Hematopoietic multipotent progenitor cell (in vitro differentiated cells): ENCODE measurements around the gene PCGF5. TPM values are rescaled to one million over a fixed set of nuclear protein-coding genes. Genes with fewer than 3 reads are reported as not detected.
"Not testable (repeated sequence)": the region's sequence is repeated elsewhere in the genome, so short reads cannot be mapped to it uniquely, and the experiment has no call there.

Experiments used
- DNase-seq, 3 donors: peaks; one replicate each; pipeline ENCODE4 v3.0.0-alpha.2; 2011 to 2015; ENCODE audit warnings: low read depth in 2 of 3, low spot score in 2 of 3
- total RNA-seq: library from RNA; depleted of rRNA; stranded (reverse); fragments of >200 nt; gene quantifications from one replicate; pipeline ENCODE4 v1.2.3, GENCODE V29; 2012

PCGF5 gene
- total RNA-seq, 1 donor, result 22.6 TPM

DNA sequence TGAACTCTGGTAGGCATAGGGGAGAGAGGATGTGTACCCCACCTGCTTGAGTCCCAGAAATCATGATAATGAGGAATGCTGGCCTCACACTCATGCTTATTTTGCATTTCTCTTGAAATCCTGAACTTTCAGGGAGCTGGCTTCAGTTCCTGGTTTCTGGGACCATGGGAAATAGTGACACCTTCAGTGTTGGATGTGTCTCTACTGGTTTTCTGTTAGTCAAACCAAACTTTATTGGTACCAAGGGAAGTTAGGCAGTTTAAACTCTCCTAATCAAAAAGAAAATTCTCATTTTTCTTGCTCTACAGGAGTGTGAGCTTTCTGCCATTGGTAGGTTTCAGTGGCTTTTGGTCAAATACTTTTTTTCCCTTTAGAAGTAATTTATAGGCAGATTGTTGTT lies 11.8 kb upstream of the PCGF5 start:
- no peak for DNase-seq

DNA sequence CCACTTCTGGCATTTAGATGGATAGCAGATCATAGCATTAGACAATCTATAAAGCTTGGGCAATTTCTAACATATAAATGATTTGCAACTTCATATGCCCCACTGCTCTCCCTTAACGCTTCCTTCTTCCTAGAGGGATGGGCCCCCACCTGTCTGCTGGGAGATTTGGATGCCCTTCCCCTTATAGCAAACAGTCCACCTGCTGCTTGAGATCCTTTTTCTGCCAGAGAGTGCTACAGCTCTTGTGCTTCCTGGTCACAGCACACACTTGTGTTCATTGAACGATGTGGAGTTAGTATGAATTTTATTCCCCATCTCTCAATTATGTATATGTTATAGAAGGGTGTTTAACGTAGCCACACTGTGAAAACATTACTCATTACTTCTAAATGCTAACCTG lies 10.4 kb upstream of the PCGF5 start:
- DNase-seq, result no peak

DNA sequence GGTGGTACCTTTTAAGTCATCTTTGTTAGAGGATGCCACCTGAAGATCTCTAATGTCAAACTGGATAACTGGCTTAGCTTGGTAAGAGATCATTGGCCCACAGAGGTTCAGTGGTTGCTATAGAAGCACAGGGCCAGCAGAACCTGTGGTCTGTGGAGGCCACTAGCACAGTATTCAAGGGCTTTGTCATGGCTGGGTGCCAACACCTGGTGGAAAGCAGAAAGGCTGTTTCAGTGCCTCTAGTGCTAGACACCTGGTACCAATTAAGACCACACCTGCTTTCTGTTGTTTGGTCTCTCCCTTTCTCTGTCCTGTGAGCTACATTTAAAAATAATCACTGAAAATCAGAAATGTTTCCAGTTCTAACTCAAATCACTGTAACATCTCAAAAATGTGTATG lies 10.0 kb upstream of the PCGF5 start:
- peak in 1 of 3 donors; percentile 18 for DNase-seq

DNA sequence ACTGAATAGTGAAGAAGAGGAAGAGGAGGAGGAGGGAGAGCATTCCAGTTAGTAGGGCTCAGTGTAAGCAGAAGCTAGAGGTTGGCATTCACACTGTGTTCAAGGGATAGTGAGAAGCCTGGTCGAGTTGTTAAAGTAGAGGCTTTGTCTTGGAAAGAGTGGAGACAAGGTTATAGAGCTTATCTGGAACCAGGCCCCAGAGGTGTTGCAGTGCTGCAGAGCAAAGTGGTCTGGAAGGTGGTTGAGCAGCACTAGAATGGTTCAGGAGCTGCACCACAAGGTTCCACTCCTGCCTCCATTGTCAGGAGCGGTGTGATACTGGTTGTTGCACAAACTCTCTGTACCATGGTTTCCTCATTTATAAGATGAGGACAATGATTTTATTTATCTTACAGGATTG lies 8.8 kb upstream of the PCGF5 start:
- DNase-seq, result no peak

DNA sequence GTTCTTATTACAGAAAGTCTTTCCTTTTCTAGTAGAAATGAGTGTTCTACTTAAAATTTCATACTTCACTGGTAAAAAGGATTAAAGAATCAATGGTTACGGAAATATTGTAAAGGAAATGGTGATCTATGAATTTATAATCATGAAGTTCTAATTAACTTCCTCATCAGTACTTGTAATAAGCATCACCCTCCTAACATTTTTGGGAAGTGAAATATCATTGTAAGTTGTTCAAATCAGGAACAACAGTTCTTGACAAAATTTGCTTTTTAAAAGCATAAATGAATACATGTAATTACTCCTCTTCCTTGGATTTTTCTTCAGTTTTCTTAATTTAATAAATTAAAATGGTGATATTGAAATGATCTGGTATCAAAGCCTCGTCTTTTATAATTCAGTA lies 5.6 kb upstream of the PCGF5 start:
- no peak for DNase-seq

DNA sequence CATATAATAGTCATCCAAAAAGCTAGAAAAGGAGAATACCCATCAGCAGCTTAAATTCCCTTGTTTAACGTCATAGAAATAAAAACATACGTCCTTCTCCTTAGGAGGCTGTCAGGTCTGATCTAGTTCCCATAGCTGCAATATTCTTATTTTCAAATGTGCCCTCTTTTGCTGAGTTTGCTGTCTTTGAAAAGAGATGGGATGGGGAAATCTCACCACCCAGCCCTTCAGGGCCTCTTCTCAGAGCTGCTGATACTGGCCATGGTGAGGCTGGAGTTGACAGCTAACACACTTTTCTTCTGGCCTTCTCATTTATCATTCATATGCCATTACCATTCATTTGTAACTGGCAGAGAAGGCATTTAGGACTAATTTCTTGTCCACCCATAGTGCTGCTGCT lies 5.1 kb upstream of the PCGF5 start:
- no peak for DNase-seq

DNA sequence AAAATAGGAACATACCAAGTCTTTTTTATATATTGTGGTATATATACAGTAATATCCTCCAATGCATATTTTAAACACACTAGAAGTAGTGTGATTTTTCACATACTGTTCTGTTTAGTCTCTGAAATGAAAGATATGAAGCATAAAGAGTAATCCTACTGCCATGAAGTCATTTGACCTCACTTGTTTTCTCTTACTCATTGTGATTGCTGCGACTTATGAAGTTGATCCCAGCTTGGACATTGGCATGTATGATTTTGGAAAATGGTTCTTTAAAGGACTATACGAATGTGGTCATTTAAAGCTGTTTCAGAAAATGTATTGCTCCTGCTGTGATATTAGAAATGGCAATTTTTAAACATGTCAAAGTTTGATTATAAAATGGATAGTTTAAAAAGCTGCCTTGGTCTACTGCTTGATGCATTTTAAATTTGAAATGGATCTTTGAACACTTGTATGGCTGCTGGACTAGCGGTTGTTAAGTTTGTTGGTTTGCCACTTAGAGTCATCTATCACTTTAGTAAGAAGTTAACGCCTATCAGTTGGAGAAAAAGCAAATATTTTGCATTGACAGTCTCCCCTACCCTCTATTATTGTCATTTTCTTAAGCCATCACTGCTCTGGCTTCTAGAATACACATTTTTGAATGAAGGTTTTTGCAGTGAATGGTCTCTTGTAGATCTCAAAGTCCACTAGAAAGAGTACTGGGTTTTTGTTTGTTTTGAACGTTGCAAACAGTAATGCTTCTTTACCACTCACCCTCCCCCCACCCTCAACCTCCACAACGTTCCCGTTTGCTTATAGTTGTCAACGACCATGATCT lies 881 bp upstream of the PCGF5 start:
- DNase-seq, result no peak

DNA sequence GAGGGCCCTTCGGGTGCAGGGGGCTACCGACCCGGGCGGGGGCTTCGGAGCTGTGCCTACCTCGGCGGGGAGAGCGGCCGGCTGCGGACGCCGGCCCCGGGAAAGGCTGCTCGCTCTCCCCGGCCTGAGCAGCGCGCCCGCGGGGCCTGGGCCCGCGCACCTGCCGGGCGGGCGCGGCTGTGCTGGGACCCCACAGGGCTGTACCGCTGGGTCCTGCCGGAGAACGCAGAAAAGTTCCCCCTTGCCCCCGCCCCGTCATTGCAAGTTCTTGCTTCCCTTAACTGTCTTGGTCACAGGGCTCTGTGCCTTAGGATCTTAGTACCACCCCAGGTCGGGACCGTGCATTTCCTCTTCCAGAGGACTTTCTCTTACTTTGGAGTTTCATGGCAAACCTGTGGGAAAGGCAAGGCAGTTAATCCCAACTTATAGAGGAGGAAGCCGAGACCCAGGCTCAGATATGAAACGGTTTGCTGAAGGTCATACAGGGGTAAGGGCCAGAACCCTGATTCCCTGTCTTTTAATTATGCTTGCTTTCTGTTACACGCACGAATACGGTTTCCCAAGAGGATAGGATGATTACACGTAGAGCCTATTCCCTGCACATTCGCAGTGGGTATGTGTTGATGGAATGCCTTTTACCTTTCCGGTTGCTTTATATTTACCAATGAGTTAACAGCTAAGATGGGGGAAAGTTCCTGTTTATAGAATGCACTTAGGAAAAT lies 652 bp downstream of the PCGF5 start:
- peak in 2 of 3 donors; percentile 35 to 57 for DNase-seq

DNA sequence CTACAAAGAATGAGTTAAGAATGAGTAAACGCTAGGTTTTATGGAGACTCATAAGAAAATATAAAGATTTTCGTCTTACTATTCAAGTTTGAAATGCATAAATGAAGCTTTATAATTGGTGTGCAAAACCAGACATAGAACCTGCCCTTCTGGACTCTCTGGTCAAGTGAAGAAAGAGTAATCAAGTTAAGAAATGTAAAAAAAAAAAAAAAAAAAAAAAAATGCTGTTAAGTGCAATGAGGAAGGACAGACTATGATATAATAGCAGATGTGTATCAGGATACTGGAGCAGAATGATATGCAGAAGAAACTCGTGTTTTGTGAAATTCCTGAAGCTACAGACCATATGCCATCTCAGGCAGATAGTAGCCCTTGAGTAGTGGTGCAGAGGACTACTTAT lies 5.6 kb downstream of the PCGF5 start:
- DNase-seq, result no peak

DNA sequence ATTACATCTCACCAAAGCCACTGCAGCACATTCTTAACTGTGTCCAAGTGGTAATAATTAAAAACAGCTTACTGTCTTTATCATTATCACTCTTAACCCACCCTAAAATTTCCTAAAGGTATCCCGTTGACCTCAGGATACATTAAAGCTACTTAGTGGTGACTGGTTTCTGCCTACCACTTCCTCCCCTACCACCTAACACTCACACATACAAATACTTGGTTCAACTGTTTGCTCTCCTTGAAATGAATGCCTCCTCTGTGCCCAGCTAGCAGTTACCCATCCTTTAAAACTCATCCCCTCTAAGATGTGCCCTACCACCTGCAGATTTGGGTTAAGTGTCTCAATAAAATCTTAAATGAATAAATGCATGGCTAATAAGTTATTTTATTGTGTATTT lies 7.1 kb downstream of the PCGF5 start:
- no peak for DNase-seq

DNA sequence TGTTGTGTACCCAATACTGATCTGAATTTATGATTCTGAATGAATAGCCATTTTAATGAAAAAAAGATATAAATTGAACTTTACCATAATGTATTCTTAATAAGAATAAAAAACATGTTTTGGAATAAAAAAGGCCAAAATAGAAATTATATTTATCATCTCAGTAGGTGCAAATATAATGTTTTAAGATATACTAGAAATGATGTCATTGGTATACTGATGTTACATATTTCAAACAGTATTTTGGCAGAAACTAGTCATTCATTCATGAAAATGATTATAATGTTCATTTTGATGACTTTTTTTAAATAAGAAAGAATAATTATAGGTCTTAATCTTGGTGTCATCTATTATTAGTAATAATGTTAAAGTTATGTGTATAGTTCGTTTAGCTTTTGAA lies 9.2 kb downstream of the PCGF5 start:
- no peak for DNase-seq

DNA sequence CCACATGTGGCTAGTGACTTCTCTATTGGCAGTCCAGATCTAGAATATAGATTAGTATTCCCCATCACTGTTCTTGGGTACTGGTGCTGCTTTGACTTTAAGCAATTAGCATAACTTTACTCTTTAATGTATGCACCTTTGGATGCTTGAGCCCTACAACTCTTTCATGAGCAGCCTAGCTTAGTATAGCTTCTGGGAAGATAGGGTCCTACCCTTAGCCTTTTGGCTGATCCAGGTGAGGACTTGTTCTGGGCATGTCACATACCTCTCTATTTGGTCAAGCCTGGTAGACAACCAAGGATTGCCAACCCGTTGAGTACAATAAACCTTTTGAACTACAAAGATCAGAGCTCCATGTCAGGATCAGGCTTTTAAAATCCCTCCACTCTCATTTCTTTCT lies 17.7 kb downstream of the PCGF5 start:
- DNase-seq, result no peak

DNA sequence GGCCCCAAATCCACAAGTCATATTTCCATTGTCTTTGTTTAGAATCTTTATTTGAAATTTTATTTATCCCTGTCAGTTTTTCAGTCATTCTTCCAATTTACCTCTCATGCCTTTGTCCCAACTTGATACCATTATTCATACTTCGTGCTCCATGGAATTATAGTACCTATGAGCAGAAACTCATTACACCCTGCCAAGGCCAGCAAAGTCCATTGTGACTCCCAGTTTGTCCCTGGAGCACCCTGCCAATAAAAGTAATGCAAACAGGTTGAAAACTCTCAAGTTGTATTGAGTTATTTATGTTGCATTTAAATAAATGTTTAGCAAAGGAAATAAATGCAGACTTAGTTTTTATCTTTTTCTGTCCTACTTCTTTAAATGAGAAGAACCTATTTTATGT lies 19.3 kb downstream of the PCGF5 start:
- DNase-seq, result no peak

DNA sequence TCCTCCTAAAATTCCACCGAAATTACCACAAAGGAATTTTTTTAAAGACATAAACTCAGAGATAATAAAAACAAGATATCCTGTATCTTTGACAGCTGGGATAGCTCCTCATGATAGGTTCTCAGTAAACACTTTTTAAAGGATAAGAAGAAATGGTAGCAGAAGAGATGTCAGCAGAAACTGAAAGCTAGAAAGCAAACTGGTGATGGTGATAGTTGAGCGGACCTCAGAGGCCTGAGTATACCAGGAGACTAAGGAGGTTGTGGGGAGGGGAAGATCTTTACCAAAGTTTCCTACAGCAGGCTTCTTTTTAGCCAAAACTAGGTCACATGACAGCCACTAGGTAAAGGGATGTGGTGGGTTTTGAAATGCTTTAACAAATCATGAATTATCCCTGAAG lies 22.5 kb downstream of the PCGF5 start:
- DNase-seq, result no peak

DNA sequence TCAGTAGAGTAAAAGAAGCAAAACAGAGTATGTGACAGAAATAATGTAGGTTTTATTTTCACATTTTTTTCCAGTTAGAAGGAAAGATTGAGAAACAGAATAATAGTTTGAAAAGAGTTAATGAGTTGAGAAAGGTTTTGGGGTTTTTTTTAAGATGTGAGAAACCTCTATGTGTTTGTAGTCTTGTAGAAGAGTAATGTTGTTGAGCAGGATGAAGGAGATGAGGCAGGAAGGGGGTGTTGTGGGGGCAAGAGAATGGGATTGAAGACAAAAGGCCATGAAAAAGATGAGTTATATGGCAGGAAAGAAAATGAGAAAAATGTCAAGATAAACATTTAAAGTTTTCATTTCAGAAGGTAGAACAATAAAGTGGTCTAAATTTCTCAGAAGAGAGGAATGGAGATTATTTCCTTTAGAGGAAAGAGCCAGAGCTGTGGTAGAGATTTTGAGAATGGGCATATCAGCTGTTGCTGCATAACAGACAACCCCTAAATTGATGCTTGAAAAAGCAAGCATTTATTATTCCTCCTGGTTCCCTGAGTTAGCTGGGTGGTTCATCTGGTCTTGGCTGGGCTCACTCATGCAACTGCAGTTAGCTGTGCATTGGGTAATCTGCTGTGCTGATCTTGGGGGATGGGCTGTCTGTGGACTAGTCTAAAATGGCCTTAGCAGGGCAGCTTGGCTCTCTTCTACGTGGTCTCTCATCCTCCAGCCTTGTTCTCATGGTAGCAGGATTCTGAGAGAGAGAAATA lies 27.1 kb downstream of the PCGF5 start:
- DNase-seq, result no peak

DNA sequence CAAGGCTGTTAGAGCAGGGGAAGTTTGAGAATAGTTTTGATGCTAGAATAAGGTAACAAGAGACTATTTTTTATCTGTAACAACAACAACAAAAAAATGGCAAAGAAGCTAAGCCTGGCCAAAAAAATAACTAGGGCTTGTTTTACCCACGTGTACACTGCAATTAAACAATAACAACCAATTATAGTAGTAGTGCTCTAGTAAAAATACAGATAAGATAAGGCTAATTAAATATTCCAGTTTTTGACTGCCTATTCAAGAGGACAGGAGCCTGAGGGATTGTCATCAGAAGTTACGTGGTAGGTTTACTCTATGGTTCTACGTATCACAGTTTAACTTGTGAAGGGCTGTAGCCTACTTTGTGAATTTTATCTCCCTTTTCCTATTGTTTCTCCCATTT lies 29.2 kb downstream of the PCGF5 start:
- no peak for DNase-seq

DNA sequence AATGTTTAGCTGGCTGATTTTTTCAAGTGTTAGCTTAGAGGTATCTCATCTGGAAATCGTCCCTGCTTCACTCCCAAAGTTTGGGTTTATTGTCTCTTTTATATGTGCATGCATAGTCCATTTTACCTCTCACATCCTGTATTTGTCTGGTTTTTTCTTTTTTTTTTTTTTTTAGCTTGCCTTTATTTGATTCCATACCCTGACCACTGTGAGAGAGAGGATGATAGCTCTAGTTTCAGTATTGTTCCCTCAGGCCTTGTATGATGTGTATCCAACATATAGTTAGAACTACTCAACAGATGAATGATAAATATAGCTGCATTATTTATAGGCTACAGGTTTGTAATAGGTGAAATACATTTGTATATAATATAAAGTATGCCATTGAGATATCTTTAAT lies 29.9 kb downstream of the PCGF5 start:
- DNase-seq, result no peak

DNA sequence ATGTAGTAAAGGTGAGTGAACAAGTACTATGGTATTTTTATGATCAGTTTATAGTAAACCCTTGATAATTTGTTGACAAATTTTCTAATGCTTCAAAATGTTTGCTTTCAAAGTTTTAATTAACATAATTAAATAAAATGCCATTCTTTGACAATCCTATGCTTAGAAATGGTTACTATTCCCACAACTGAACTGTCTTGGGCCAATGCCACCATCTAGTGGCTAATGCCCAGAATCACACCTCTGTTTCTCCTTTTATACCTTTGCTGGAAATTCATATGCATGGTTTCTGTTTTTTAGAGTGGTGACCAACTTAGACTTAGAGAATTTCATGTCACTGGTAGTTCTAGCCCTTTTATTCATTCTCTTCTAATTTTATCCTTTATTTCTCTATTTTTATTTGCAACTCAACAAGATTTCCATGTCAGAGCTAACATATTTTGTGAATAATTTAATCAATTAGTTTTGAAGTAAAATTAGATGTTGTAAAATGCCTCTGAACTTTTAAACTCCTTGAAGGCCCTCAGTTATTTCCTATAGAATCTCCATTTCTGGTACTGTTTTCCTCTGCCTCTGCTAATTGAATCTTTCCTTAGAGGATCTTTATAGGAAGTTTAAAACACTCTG lies 31.1 kb downstream of the PCGF5 start:
- DNase-seq, result peak; percentile 41 to 86 (median 45)

DNA sequence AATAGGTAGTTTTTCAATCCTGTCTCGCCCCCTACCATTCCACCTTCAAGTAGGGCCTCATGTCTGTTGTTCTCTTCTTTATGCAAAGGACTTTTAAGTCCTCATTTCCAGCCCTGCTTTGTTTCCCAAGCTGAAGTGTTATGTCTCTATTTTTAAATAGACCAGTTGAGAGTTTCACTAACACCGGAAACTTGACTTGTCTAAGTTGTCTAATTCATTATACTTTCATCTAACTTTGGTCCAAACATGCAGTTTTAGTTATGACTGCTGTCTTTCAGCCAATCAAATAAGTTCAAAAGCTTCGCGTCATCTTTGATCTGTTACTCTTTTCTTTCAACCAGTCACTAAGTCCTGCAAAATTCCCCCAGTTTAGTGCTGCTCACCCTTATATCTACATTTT lies 32.8 kb downstream of the PCGF5 start:
- DNase-seq, result no peak

DNA sequence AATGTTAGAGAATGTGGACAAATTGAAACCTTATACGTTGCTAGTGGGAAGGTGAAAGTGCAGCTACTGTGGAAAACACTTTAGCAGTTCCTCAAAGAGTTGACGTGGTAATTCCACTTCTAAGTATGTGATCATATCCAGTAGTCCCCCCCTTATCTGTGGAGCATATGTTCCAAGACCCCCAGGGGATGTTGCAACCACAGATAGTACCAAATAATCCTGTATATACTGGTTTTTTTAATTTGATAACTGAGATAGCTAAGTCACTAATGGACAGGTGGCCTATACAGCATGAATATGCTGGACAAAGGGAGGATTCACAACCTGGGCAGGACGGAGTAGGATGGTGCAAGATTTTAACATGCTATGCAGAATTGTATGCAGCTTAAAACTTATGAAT lies 36.8 kb downstream of the PCGF5 start:
- DNase-seq, result no peak

DNA sequence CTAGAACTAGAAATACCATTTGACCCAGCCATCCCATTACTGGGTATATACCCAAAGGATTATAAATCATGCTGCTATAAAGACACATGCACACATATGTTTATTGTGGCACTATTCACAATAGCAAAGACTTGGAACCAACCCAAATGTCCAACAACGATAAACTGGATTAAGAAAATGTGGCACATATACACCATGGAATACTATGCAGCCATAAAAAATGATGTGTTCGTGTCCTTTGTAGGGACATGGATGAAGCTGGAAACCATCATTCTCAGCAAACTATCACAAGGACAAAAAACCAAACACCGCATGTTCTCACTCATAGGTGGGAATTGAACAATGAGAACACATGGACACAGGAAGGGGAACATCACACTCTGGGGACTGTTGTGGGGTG lies 40.0 kb downstream of the PCGF5 start:
- DNase-seq, result not testable (repeated sequence)
